Mesendoderm (in vitro differentiated cells): ENCODE data around the gene ITGA8.

Experiments used
- DNase-seq: peaks from one replicate; pipeline ENCODE4 v3.0.0; 2013
- H2AK5ac ChIP-seq: 2 replicates; pipeline ENCODE4 v1.6.1; 2013; ENCODE audit warnings: low read length, inconsistent platforms
- H2BK120ac ChIP-seq: 2 replicates; pipeline ENCODE4 v1.6.1; 2013; ENCODE audit warnings: low read depth, mild to moderate bottlenecking, low read length, moderate library complexity, mixed read lengths
- H2BK15ac ChIP-seq: replicated peaks from 2 replicates; pipeline ENCODE4 v1.6.1; 2013; ENCODE audit warnings: low read depth, mild to moderate bottlenecking, moderate library complexity
- H2BK5ac ChIP-seq: 2 replicates; pipeline ENCODE4 v1.6.1; 2013; ENCODE audit warnings: low read length, inconsistent platforms
- H3K18ac ChIP-seq: 2 replicates; pipeline ENCODE4 v1.6.1; 2013; ENCODE audit warnings: mild to moderate bottlenecking, low read length, mixed read lengths
- H3K23ac ChIP-seq: one replicate; pipeline ENCODE4 v1.6.1; 2013; ENCODE audit warnings: low read length
- H3K27ac ChIP-seq: 2 replicates; pipeline ENCODE4 v1.5.1; 2013; ENCODE audit warnings: low read depth, mild to moderate bottlenecking, inconsistent platforms, low read length, moderate library complexity
- H3K27me3 ChIP-seq: 2 replicates; pipeline ENCODE4 v1.6.1; 2013; ENCODE audit warnings: low read length, control low read depth, mild to moderate bottlenecking, inconsistent platforms; ENCODE audit not compliant: insufficient read depth, poor library complexity
- H3K36me3 ChIP-seq: 2 replicates; pipeline ENCODE4 v1.6.1; 2013; ENCODE audit warnings: low read length, inconsistent platforms; ENCODE audit not compliant: control insufficient read depth, insufficient read depth
- H3K4ac ChIP-seq: one replicate; pipeline ENCODE4 v1.6.1; 2013; ENCODE audit warnings: low read depth, mild to moderate bottlenecking, low read length, moderate library complexity
- H3K4me1 ChIP-seq: 2 replicates; pipeline ENCODE4 v1.6.1; 2013; ENCODE audit warnings: low read depth, low read length, inconsistent platforms; ENCODE audit not compliant: control insufficient read depth
- H3K4me2 ChIP-seq: 2 replicates; pipeline ENCODE4 v1.6.1; 2013; ENCODE audit warnings: low read length
- H3K4me3 ChIP-seq: 2 replicates; pipeline ENCODE4 v1.5.1; 2013; ENCODE audit warnings: mild to moderate bottlenecking, low read length
- H3K56ac ChIP-seq: one replicate; pipeline ENCODE4 v1.6.1; 2013; ENCODE audit warnings: low read length
- H3K79me1 ChIP-seq: 2 replicates; pipeline ENCODE4 v1.6.1; 2013; ENCODE audit warnings: low read length, inconsistent platforms
- H3K79me2 ChIP-seq: 2 replicates; pipeline ENCODE4 v1.6.1; 2013; ENCODE audit warnings: mild to moderate bottlenecking, low read length; ENCODE audit not compliant: control insufficient read depth, insufficient read depth
- H3K9ac ChIP-seq: 2 replicates; pipeline ENCODE4 v1.6.1; 2013; ENCODE audit warnings: low read length, inconsistent platforms
- H4K5ac ChIP-seq: one replicate; pipeline ENCODE4 v1.6.1; 2013; ENCODE audit warnings: low read length
- H4K8ac ChIP-seq: one replicate; pipeline ENCODE4 v1.6.1; 2013; ENCODE audit warnings: low read depth, mild to moderate bottlenecking, control low read depth, low read length, moderate library complexity
- WGBS: extraction: QIAGEN DNeasy Blood & Tissue Kit; methylation state at CpG from one replicate; pipeline ENCODE4 v1.1.7; 2013; ENCODE audit warnings: low lambda C conversion rate, missing lambda C conversion rate; ENCODE audit not compliant: insufficient coverage; ENCODE audit errors: extremely low coverage; 5-methylcytosine and 5-hydroxymethylcytosine counted together

Gene ITGA8

GRCh38 chr10:15678851-15679250 is 40.9 kb downstream of the ITGA8 start:
- no peak overlapping the region for H2BK15ac ChIP-seq
- WGBS, result no CpG with 5 or more reads among the region's 3 CpGs

GRCh38 chr10:15672469-15672868 is 47.3 kb downstream of the ITGA8 start:
- Histone ChIP-seq H2BK5ac (no peak overlapping the region), H4K5ac (no peak overlapping the region), H3K4me1 (no peaks in the 10 kb centered on the region), H3K4me2 (no peak overlapping the region), H3K56ac (no peak overlapping the region), H3K36me3 (no peaks in the 10 kb centered on the region), H3K27me3 (no peaks in the 10 kb centered on the region), H3K23ac (no peak overlapping the region), H2BK15ac (no peak overlapping the region), H2AK5ac (no peak overlapping the region), H3K79me1 (no peaks in the 10 kb centered on the region), H3K4me3 (no peak overlapping the region), H3K18ac (no peak overlapping the region), H2BK120ac (no peak overlapping the region), H3K79me2 (no peaks in the 10 kb centered on the region), H3K4ac (no peak overlapping the region), H3K27ac (no peak overlapping the region), H4K8ac (no peak overlapping the region), H3K9ac (no peak overlapping the region)
- WGBS, result no CpG with 5 or more reads among the region's 3 CpGs
- no peak for DNase-seq

More at GRCh38 chr10:15678851-15679250, 40.9 kb downstream of the ITGA8 start:
- no peaks in the 10 kb centered on the region for H3K79me1 ChIP-seq
- H3K23ac ChIP-seq, result no peak overlapping the region
- no peak overlapping the region for H3K4me3 ChIP-seq
- no peaks in the 10 kb centered on the region for H3K4me1 ChIP-seq
- no peak overlapping the region for H3K4ac ChIP-seq
- no peak overlapping the region for H4K5ac ChIP-seq
- H3K27me3 ChIP-seq, result no peaks in the 10 kb centered on the region
- H3K18ac ChIP-seq, result no peak overlapping the region
- DNase-seq, result no peak
- H2BK120ac ChIP-seq, result no peak overlapping the region
- H3K56ac ChIP-seq, result no peak overlapping the region
- H3K9ac ChIP-seq, result no peak overlapping the region
- no peaks in the 10 kb centered on the region for H3K79me2 ChIP-seq
- no peak overlapping the region for H3K27ac ChIP-seq
- no peaks in the 10 kb centered on the region for H3K36me3 ChIP-seq
- no peak overlapping the region for H2AK5ac ChIP-seq
- H4K8ac ChIP-seq, result no peak overlapping the region
- H3K4me2 ChIP-seq, result no peak overlapping the region
- no peak overlapping the region for H2BK5ac ChIP-seq

- no peak overlapping the region for H3K23ac ChIP-seq
- H3K79me2 ChIP-seq, result no peaks in the 10 kb centered on the region
- no peak overlapping the region for H2BK15ac ChIP-seq
- H2BK5ac ChIP-seq, result no peak overlapping the region
- no peaks in the 10 kb centered on the region for H3K79me1 ChIP-seq
- 100% methylated on average over 2 of the region's 5 CpGs for WGBS
- no peak overlapping the region for H2BK120ac ChIP-seq
- no peak overlapping the region for H3K56ac ChIP-seq
- H3K4me3 ChIP-seq, result no peak overlapping the region
- no peak overlapping the region for H4K8ac ChIP-seq
- no peak overlapping the region for H3K4ac ChIP-seq
- H3K9ac ChIP-seq, result no peak overlapping the region
- H3K18ac ChIP-seq, result no peak overlapping the region
- H3K36me3 ChIP-seq, result no peaks in the 10 kb centered on the region
- no peak overlapping the region for H2AK5ac ChIP-seq
- no peak overlapping the region for H3K27ac ChIP-seq
- H3K4me1 ChIP-seq, result no peaks in the 10 kb centered on the region
- H3K4me2 ChIP-seq, result no peak overlapping the region
- H3K27me3 ChIP-seq, result no peaks in the 10 kb centered on the region
- no peak overlapping the region for H4K5ac ChIP-seq
- DNase-seq, result no peak
Observed at GRCh38 chr10:15670880-15671279, 48.8 kb downstream of the ITGA8 start.

GRCh38 chr10:15661574-15661973 is 58.1 kb downstream of the ITGA8 start:
- no peaks in the 10 kb centered on the region for H3K79me1 ChIP-seq
- H3K79me2 ChIP-seq, result no peaks in the 10 kb centered on the region
- H2BK120ac ChIP-seq, result no peak overlapping the region
- no peak for DNase-seq
- no peaks in the 10 kb centered on the region for H3K4me1 ChIP-seq
- no peak overlapping the region for H3K23ac ChIP-seq
- no peak overlapping the region for H3K56ac ChIP-seq
- no peak overlapping the region for H4K8ac ChIP-seq
- H3K9ac ChIP-seq, result no peak overlapping the region
- no peaks in the 10 kb centered on the region for H3K27me3 ChIP-seq
- no CpG with 5 or more reads among the region's 5 CpGs for WGBS
- H3K4ac ChIP-seq, result no peak overlapping the region
- H3K4me3 ChIP-seq, result no peak overlapping the region
- H2BK15ac ChIP-seq, result no peak overlapping the region
- H3K4me2 ChIP-seq, result no peak overlapping the region
- H2BK5ac ChIP-seq, result no peak overlapping the region
- H4K5ac ChIP-seq, result no peak overlapping the region
- no peaks in the 10 kb centered on the region for H3K36me3 ChIP-seq
- no peak overlapping the region for H3K27ac ChIP-seq
- no peak overlapping the region for H3K18ac ChIP-seq
- H2AK5ac ChIP-seq, result no peak overlapping the region

- H2BK5ac ChIP-seq, result no peak overlapping the region
- H3K56ac ChIP-seq, result no peak overlapping the region
- no peak overlapping the region for H2BK120ac ChIP-seq
- no peak overlapping the region for H4K8ac ChIP-seq
- no peak overlapping the region for H4K5ac ChIP-seq
- H2BK15ac ChIP-seq, result no peak overlapping the region
- DNase-seq, result peak; percentile 51
- no CpG with 5 or more reads among the region's 5 CpGs for WGBS
- no peaks in the 10 kb centered on the region for H3K79me1 ChIP-seq
- no peak overlapping the region for H3K23ac ChIP-seq
- H3K4me1 ChIP-seq, result no peaks in the 10 kb centered on the region
- no peaks in the 10 kb centered on the region for H3K27me3 ChIP-seq
- H3K18ac ChIP-seq, result no peak overlapping the region
- no peaks in the 10 kb centered on the region for H3K36me3 ChIP-seq
- H3K4ac ChIP-seq, result no peak overlapping the region
- H3K9ac ChIP-seq, result no peak overlapping the region
- H3K4me2 ChIP-seq, result no peak overlapping the region
- no peak overlapping the region for H3K4me3 ChIP-seq
- H3K27ac ChIP-seq, result no peak overlapping the region
- H2AK5ac ChIP-seq, result no peak overlapping the region
- H3K79me2 ChIP-seq, result no peaks in the 10 kb centered on the region
Observed at GRCh38 chr10:15660990-15661389, 58.7 kb downstream of the ITGA8 start.

GRCh38 chr10:15658069-15658702 is 61.5 kb downstream of the ITGA8 start:
- Histone ChIP-seq H3K4ac (no peak overlapping the region), H3K79me2 (no peaks in the 10 kb centered on the region), H2BK15ac (no peak overlapping the region), H2AK5ac (no peak overlapping the region), H3K18ac (no peak overlapping the region), H2BK120ac (no peak overlapping the region), H3K27ac (no peak overlapping the region), H3K23ac (no peak overlapping the region), H3K27me3 (no peaks in the 10 kb centered on the region), H4K8ac (no peak overlapping the region), H4K5ac (no peak overlapping the region), H3K4me2 (no peak overlapping the region), H3K4me1 (no peaks in the 10 kb centered on the region), H3K79me1 (no peaks in the 10 kb centered on the region), H3K56ac (no peak overlapping the region), H2BK5ac (no peak overlapping the region), H3K36me3 (no peaks in the 10 kb centered on the region), H3K9ac (no peak overlapping the region), H3K4me3 (no peak overlapping the region)
- no CpG with 5 or more reads among the region's 5 CpGs for WGBS
- no peak for DNase-seq
